NCI-H1436 (cell line): ENCODE data around the gene ZNF438.
"Not testable (repeated sequence)": the region's sequence is repeated elsewhere in the genome, so short reads cannot be mapped to it uniquely, and the experiment has no call there.

ENCODE experiments used
- DNase-seq: peaks from one replicate; lab custom pipeline; 2025; lab: John Stamatoyannopoulos, UW

ZNF438 gene

DNA sequence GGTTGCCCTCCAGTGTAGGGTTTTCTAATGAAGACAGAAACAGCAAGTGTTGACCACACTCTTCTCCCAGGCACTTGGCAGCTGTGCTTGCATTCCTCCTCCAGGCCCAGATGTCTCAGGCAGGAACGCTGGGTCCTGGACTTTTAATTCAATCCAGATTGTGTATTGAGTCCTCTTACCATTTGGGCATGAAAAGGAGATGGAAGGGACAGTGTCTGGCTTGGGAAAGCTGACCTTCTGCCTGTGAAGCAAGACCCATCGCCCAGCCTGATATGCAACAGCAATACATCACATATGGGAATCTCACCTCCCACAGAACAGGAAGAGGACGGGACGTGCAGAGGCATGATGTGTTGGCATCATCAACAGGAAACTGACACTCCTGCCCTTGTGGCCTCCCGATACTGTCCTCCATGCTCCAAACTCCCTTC, 227.8 kb downstream of the ZNF438 start:
- DNase-seq, result no peak

- DNase-seq, result no peak
Measured at GRCh38 chr10:30803058-30803457, 228.6 kb downstream of the ZNF438 start.

GRCh38 chr10:30800368-30800767, 231.3 kb downstream of the ZNF438 start:
- no peak for DNase-seq

DNA sequence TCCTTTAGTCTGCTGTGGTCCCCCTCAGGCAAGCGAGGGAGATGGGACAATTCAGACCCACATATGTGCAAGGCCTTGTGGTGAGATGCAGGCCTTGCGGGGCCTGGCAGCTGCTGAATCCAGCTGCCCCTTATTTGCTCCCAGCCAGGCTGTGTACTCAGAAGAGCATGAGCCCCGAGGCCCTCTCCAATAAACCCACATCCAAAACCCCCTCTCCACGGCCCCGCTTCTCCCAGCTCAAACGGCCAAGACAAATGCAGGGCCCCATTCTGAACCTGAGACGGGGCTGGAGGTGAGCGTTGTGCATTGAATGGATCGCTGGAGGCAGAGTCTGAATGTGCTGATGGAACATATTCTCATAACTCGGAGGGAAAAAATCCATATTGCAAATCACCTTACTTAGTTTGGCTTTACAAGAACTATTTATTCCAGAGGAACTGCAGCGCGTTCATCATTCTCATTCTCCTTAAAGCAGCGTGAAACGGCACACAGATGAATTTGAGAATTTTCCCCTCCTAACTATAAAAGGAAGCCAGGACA, 232.9 kb downstream of the ZNF438 start:
- DNase-seq, result no peak

GRCh38 chr10:30795024-30795423, 236.6 kb downstream of the ZNF438 start:
- DNase-seq, result not testable (repeated sequence)
